GM21619 (cell line): Measurements from ENCODE around the gene CCDC169.

Experiments used
- ATAC-seq: cut with Tn5 transposase; IDR thresholded peaks from one replicate; pipeline ENCODE4 v1.9.1; 2021; ENCODE audit not compliant: unreplicated experiment

CCDC169 gene

DNA sequence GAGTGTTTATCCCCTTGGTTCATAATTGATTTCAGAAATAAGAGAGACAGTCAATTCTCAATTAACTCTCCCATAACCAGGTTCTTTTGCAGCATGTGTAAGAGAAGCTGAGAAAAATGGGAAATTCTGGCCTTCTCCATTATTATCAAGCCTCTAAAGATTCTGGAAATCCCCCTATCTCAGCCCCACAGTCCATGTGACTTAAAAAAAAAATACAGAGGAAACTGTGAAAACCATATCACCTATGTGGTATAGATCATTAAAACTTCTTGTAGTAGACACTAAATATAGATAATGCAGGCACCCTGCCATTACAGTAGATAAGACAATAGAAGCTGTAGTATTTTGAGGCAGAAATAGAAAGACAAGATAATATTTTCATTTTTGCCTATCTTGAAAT lies 48.9 kb downstream of the CCDC169 start:
- no peak for ATAC-seq

DNA sequence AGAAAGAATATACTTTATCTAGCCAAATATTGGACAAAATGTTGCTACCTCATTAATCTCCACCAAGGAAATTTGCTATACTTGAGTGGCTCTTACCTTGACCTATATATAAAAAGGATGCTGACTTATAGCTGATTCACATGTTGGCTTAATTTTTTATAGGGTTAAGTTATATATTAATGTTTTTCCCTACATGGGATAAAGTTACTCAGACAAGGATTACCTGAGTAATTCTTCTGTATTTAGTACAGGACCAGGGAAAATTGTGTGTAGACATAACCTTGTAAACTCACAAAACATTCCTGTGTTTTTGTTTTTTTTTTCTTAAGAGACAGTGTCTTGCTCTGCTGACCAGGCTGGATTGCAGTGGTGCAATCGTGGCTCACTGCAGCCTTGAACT lies 52.6 kb downstream of the CCDC169 start:
- no peak for ATAC-seq

DNA sequence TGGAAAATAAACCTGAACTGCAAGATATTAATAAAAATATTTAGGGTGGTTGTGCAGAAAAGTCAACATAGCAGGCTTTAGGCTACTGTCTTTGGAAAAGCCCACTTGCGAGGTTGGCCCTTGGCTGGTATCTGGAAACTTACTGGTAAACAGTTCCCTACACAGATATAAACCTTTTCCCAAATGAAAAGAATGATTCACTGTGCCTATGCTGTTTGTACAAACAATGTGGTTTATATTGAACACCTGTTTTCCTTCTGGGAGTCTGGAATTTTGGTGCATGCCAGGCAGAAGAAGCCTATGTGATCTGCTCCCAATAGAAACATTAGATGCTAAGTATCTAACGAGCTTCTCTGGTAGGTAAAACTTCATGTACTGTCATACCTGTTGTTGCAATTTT lies 53.5 kb downstream of the CCDC169 start:
- no peak for ATAC-seq

DNA sequence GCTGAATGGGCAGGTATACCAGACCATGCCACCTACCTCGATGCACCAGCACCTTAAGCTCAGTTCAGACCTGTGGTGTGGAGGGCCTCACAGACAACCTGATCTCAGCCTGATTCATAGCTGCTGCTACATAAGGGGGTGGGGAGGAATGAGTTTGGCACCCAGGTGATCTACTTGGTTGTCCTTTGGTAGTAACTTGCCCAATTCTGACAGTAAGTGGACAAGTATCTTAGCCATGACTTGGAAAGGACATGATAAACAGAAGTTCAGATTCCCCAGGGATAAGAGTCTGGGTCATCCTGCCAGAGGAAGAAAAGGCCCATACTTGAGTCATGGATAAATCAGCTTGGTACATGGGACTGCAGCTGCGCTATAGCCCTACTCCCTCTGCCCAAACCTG lies 54.9 kb downstream of the CCDC169 start:
- ATAC-seq = no peak

DNA sequence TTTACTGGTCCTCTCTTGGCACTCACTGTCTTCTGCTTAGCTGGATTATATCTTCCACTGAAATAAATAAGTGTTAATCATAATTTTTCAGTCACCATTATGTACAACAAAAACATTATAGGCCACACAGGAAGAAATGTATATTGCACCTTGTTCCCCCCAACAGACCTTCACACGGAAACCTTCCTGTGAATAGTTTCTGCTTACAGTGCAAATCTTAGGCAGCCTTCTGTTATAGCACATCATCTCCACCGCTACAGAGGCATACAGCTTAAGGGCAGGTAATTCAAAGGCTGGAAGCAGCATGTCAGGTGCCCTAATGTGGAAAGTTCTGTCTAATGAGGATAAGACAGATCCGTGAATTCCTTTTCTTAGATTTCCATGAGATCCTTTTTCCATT lies 66.4 kb downstream of the CCDC169 start:
- no peak for ATAC-seq

DNA sequence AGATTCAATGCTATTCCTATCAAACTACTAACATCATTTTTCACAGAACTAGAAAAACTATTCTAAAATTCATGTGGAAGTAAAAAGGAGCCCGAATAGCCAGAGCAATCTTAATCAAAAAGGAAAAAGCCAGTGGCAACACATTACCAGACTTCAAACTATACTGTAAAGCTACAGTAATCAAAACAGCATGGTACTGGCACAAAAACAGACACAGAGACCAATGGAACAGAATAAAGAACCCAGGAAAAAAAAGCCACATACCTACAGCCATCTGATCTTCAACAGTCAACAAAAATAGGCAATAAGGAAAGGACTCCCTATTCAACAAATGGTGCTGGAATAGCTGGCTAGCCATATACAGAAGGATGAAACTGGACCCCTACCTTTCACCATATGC lies 72.9 kb downstream of the CCDC169 start:
- no peak for ATAC-seq

DNA sequence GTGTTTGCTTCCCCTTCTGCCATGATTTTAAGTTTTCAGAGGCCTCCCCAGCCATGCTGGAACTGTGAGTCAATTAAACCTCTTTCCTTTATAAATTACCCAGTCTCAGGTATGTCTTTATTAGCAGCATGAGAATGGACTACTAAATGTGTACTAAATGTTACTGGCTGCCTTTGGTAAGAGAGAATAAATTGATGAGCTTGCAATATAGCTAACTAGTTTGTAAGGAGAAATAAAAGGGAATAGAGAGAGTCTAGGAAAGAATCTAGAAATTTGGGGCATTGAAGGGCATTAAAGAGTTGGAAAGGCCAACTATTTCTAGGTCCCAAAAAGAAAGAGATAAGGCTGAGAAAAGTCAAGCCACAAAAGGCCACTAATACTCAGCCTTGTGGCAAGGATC lies 77.7 kb downstream of the CCDC169 start:
- no peak for ATAC-seq

DNA sequence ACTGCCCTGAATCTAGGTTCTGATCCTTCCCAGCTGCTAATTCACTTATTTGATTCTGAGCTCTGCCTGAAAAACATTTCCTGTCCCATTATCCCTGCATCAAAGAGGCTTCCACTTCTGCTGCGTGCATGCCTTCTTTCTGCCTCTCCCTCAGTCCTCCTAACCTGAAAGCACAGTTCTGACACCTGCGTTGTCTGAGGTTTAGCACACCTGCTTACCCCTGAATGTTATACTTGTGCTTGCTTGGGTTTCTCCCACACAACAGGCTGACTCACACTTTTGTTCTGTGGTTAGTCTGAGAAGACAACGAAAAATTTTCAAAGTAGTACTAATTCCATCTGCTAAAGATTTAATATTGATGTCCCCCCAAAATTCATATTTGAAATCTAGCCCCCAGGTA lies 80.2 kb downstream of the CCDC169 start:
- no peak for ATAC-seq

DNA sequence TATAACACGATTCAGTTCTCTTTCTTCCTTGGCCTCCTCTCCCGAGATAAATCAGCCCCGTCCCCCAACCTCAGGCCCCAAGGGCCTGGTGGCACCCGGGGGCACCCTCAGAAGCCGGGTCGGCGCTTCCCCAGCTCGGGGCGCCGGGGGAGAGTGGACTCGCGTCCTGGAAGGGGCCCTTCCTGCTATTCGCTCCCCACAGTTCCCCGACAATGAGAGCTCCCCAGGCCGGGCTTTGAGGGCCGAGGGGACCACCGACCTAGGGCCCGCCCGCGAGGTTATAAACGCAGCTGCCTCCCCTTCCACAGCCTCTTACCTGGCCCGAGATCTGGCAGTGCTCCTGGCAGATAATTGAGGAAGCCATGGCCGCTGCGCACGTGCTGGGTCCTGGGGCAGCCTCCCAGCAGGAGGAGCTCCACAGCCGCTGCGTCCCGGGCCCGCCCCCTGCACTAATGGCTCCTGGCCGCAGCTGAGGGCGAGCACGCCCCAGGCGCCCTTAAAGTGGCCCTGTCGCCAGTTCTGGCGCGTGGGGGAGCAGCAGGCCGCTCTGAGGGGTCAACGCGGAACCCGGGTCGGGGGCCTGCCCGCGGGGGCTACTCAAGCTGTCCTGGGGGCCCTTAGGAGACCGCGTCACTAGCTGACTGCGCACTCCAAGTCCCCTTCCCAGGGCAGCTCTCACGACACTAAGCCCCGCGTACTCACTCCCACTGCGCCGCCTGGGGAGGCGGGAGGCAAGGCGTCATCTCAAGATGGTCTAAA lies 83.3 kb downstream of the CCDC169 start, which contains the start of gene SOHLH2:
TSS of gene SOHLH2 (minus strand) at position 394 of the 759 bp plus-strand sequence. CDS start at position 364, 30 bp downstream.
- no peak for ATAC-seq

DNA sequence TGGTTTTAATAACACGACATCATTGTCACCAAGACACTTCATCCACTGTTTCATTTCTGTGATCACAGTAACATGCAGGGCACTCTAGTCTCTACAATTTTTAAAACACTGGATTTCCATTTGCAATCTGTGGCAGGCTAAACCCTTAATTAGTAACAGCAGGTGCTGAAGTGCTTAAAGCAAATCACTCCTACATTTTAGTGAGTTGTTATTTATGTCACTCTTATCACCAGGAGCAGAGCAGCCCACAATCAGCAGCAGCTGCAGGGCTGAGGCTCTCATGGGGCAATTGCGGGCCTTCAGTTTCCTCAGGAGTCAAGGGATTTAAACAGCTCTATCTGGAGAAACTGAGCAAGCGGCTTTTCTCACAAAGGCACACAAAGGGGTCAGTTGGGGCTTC lies 84.8 kb downstream of the CCDC169 start:
- no peak for ATAC-seq

DNA sequence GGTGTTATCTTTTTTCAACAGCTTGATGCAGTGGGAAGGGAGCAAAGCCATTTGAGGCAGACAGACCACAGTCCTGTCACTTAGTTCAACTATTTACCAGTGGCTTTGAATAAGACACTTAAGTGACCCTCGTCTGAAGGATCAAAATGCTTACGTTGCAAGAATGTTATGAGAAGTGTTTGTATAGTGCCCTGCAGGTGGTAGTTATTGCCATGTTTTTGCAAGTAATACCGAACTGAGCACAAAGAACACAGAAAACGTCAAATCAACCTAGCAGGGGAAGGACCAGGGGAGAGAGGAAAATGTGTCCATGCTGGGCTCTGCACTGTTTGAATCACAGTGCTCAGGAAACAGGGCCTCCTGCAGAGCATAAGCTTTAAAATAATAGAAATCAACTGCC lies 86.0 kb downstream of the CCDC169 start:
- no peak for ATAC-seq

DNA sequence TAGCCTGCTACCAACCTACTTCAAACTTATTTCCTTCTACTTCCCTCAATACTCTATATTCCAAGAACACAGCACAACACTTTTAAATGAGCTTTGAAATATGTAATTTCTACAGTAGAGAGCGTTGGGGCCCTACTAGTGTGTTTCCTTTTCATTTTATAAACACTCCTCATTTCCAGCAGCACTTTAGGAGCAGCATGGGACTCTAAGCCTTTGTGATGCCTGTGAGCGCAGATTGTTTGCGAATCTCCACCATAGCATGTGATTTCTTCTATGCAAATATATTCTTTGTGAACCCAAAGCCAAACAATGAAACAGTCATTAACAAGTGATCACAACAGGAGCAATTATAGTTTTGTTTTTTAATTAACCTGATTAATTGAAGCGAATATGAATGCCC lies 86.9 kb downstream of the CCDC169 start:
- no peak for ATAC-seq

DNA sequence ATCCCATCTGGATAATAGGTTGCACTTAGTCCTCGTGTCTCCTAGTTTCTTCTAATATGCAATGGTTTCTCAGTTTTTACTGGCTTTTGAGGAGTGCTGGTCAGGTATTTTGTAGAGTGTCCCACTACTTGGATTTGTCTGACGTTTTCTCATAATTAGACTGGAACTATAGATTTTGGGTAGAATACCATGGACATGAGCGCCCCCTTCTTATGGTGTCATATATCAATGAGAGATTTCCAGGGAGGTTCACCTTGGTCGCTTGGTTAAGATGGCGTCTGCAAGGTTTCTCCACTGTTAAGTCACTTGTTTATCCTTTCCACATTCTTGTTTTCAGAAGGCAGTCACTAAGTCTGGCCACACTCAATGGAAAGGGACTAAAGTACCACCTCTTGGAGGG lies 89.9 kb downstream of the CCDC169 start:
- no peak for ATAC-seq

DNA sequence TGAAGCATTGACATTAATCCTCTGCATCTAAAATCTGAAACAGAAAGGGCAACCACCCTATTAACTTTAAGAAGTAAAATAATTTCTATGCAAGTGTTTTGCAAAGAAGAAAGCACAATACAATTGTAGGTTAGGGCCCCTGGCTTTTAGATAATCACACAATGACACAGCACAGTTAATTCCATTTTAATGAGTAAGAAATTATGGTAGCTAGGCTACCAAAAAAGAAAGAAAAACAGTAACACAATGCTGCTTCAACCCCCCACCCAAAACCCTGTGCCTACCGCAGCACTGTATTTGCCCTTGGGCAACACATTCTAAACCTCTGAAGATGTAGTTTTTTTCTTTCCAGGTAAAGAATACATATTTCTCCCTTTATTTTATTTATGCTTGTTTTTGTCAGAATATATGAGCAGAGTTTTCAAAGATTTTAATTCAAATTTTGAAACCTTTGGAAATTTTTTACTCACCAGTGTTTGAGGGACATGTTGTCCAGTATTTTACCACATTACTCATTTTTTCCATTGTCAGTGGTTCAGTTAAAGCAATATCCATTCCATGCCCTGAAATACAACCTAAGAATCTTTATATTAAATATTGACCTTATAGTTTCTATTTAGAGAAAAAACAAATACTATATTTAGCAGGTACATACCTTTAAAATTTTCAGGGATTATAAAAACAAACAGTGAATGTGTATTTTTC lies 104.3 kb downstream of the CCDC169 start:
- no peak for ATAC-seq

DNA sequence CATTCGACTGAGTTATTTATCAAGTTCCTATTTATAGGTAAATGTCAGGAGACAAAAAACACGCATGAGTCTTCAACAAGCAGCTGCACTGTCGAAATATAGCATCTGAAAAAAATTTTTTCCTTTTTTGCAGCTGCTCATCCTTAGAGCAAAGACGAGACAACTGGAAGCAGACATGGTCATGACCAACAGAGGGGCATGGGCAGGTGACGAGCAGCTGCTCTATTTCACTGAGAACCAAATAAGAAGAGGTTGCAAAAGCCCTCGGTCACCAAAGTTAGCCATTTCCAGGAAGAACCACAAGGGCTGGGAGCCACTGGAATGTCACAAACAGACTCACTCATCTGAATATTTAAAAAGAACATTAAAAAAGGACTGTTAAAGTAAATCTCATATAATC lies 105.4 kb downstream of the CCDC169 start:
- ATAC-seq = no peak

DNA sequence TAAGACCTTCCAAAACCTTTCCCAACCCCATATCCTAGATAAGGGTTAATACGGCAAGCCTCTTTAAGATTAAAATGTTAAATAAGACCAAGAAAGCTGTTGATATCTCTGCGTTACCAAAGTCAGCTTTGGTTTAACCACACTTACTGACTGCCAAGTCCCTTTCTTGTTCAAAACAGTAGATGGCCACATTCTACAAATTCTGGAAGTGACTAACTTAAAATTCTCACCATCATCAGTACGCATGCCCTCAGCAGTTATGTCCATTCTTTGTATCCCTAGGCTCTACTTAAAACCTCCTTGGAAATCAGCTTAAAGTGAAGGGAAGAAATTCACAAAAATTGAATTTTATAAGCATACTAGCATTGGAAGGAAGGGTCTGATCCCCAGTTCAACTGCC lies 106.8 kb downstream of the CCDC169 start:
- no peak for ATAC-seq

DNA sequence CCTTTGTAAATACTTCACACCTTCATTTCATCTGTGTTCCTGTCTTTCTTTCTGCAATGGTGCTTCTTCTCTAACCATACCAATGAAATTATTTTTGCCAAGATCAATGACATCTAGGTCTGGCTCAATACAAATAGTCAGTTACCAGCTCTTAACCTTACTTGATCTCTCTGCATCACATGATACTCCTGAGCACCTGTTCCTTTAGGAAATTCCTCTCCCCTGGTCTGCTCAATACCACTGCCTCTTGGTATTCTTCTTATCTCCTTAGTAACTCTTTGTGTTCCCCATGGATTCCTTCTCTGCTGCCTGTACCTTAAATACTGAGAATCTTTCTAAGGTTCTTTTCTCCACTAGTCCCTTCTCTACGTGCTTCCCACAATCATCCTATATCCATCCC lies 109.2 kb downstream of the CCDC169 start:
- no peak for ATAC-seq

DNA sequence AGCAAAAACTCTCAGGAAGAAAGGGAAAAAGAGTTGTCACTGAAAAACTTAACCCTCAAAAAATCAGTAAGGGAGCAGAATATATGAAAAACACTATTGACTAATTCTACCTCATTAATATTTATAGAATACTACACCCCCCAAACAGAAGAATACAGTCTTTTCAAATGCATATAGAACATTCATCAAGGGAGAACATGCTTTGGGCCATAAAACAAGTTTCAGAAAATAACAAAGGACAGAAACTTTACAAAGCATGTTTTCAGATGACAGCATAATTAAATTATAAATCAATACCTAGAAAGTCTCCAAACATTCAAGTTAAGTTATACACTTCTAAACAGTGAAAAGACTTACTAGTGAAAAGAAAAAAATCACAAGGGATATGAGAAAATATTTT lies 113.7 kb downstream of the CCDC169 start:
- ATAC-seq = no peak
